HepG2 (cell line): ENCODE measurements around the gene NOP9. TPM values are rescaled to one million over a fixed set of nuclear protein-coding genes. Genes with fewer than 3 reads are reported as not detected.

ENCODE experiments used
- ATF7 ChIP-seq, 2 experiments: fragments of 450-650 bp in 1 of 2; sonication (generic) in 1 of 2; formaldehyde crosslinking in 1 of 2; IDR thresholded peaks; 2 replicates each; pipeline versions ENCODE4 v1.4.0 to v1.6.1; 2016 to 2020; ENCODE audit warnings: antibody characterized with exemption in 1 of 2, mild to moderate bottlenecking in 1 of 2, missing genetic modification reagents in 1 of 2
- KDM3A ChIP-seq: IDR thresholded peaks from 2 replicates; pipeline ENCODE4 v1.6.1; 2018; ENCODE audit warnings: low read depth, missing compliant biosample characterization
- KLF15 ChIP-seq: sonication (generic); formaldehyde crosslinking; IDR thresholded peaks from 2 replicates; pipeline ENCODE4 v1.8.1; 2023; ENCODE audit warnings: borderline replicate concordance, mild to moderate bottlenecking, inconsistent platforms, missing genetic modification reagents, mixed read lengths
- RAD51 ChIP-seq: fragments of 450-650 bp; IDR thresholded peaks from 2 replicates; pipeline ENCODE4 v1.6.1; 2016; ENCODE audit warnings: borderline replicate concordance
- RFXAP ChIP-seq: sonication (generic); formaldehyde crosslinking; IDR thresholded peaks from 2 replicates; pipeline ENCODE4 v1.4.0; 2020; ENCODE audit warnings: missing genetic modification reagents, borderline replicate concordance
- RORA ChIP-seq: sonication (generic); formaldehyde crosslinking; IDR thresholded peaks from 2 replicates; pipeline ENCODE4 v1.5.0; 2020; ENCODE audit warnings: mild to moderate bottlenecking, missing genetic modification reagents, moderate library complexity
- SOX5 ChIP-seq: IDR thresholded peaks from 2 replicates; pipeline ENCODE4 v1.6.1; 2016; ENCODE audit warnings: borderline replicate concordance
- ZFP36L1 ChIP-seq: sonication (generic); formaldehyde crosslinking; IDR thresholded peaks from 2 replicates; pipeline ENCODE4 v1.8.0; 2022; ENCODE audit warnings: mild to moderate bottlenecking, missing genetic modification reagents, moderate library complexity
- ZNF251 ChIP-seq: sonication (generic); formaldehyde crosslinking; IDR thresholded peaks from 2 replicates; pipeline ENCODE4 v1.9.0; 2021; ENCODE audit warnings: mild to moderate bottlenecking, missing genetic modification reagents
- ZNF329 ChIP-seq: sonication (generic); formaldehyde crosslinking; IDR thresholded peaks from 2 replicates; pipeline ENCODE4 v1.9.0; 2021; ENCODE audit warnings: low read depth, mild to moderate bottlenecking, missing genetic modification reagents
- ZNF335 ChIP-seq: sonication (generic); formaldehyde crosslinking; IDR thresholded peaks from 2 replicates; pipeline ENCODE4 v1.4.0; 2020; ENCODE audit warnings: missing genetic modification reagents
- ZNF468 ChIP-seq: sonication (generic); formaldehyde crosslinking; IDR thresholded peaks from 2 replicates; pipeline ENCODE4 v1.8.0; 2022; ENCODE audit warnings: mild to moderate bottlenecking, moderate library complexity, missing genetic modification reagents
- ZNF777 ChIP-seq: sonication (generic); formaldehyde crosslinking; IDR thresholded peaks from 2 replicates; pipeline ENCODE4 v1.4.0; 2020; ENCODE audit warnings: missing genetic modification reagents
- polyA plus RNA-seq, 8 experiments: library from polyadenylated mRNA; depleted of rRNA in 3 of 8; stranded (reverse) in 7 of 8; unstranded in 1 of 8; fragments of >200 nt; fragmentation: Illumina TruSeq in 4 of 8; extraction: Trizol in 4 of 8; gene quantifications; 2 replicates each; pipeline versions ENCODE4 v1.2.1 to v1.2.3, GENCODE V29; 2011 to 2016; ENCODE audit warnings: low read depth in 4 of 8, missing spikeins in 1 of 8, mixed read lengths in 1 of 8; ENCODE audit not compliant: insufficient read depth in 1 of 8
- total RNA-seq, 5 experiments: library from RNA; depleted of rRNA; stranded (reverse); fragments of >200 nt; fragmentation: Illumina TruSeq; extraction: Trizol; gene quantifications; 2 replicates each; pipeline ENCODE4 v1.2.3, GENCODE V29; 2016; ENCODE audit warnings: low read depth in 1 of 5
- TF ChIP-seq, protein P1 (sequence below): sonication (generic); formaldehyde crosslinking; IDR thresholded peaks from 2 replicates; pipeline ENCODE4 v1.5.0; 2020; ENCODE audit warnings: missing genetic modification reagents, mild to moderate bottlenecking, borderline replicate concordance
- TF ChIP-seq, protein P2 (sequence below): sonication (generic); formaldehyde crosslinking; IDR thresholded peaks from 2 replicates; pipeline ENCODE4 v1.9.0; 2021; ENCODE audit warnings: mild to moderate bottlenecking, missing genetic modification reagents
- TF ChIP-seq, protein P3 (sequence below): sonication (generic); formaldehyde crosslinking; IDR thresholded peaks from 2 replicates; pipeline ENCODE4 v1.5.0; 2020; ENCODE audit warnings: missing genetic modification reagents, mild to moderate bottlenecking, borderline replicate concordance
- TF ChIP-seq, protein P4 (sequence below): IDR thresholded peaks from 2 replicates; pipeline ENCODE4 v1.6.1; 2016; ENCODE audit warnings: low read depth
- TF ChIP-seq, protein P5 (sequence below): IDR thresholded peaks from 2 replicates; pipeline ENCODE4 v1.6.1; 2012; ENCODE audit warnings: low read depth, low read length, improper control_type of control experiment

The NOP9 gene
- total and polyA plus RNA-seq, 2 of the 13 experiments (the other 11 are each of a cell fraction or from before 2014, with no cell fraction given), result 24.5 to 61.6 TPM

DNA sequence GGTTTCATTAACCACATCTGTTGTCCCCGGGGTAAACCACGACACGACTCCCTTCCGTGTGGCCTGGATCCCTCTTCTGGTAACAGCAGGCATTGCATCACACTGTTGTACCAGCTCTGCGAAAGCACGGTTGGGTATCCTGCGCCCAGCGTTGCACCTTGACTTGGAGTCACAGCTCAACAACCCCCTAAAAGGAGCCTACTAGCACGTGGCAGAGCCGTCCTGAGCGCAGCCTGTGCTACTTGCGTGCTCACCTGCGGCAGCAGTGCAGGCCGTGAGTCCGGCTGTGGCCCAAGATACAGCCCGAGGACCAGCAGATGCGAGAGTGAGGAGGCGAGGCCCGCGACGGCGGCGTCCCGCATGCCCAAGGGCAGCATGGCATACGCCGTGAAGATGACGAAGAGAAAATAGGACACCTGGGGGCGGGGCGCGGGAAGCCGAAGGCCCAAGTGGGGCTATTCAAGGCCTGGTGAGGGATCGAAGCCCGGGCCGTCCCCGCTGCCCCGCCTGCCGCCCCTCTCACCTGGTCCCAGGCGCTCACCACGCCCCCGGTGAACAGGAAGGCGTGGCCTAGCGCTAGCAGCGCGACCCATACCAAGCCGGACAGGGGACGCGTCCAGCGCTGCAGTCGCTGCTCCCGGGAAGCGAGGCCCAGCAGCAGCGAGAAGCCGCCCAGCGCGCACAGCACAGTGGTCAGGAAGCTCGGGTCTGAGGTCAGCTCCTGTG is 32.8 kb downstream of the NOP9 start (continued):
- TF ChIP-seq, protein P1, sequence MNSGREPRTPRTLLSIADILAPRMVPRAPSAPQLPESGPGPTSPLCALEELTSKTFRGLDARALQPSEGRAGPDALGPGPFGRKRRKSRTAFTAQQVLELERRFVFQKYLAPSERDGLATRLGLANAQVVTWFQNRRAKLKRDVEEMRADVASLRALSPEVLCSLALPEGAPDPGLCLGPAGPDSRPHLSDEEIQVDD, result peak; percentile 97; the same call in 1 of the 2 replicates
- TF ChIP-seq ZFP36L1 (CRISPR knock-in tag), result no peak; the same call in 1 of the 2 replicates
- TF ChIP-seq RAD51, result no peak
- TF ChIP-seq, protein P2, sequence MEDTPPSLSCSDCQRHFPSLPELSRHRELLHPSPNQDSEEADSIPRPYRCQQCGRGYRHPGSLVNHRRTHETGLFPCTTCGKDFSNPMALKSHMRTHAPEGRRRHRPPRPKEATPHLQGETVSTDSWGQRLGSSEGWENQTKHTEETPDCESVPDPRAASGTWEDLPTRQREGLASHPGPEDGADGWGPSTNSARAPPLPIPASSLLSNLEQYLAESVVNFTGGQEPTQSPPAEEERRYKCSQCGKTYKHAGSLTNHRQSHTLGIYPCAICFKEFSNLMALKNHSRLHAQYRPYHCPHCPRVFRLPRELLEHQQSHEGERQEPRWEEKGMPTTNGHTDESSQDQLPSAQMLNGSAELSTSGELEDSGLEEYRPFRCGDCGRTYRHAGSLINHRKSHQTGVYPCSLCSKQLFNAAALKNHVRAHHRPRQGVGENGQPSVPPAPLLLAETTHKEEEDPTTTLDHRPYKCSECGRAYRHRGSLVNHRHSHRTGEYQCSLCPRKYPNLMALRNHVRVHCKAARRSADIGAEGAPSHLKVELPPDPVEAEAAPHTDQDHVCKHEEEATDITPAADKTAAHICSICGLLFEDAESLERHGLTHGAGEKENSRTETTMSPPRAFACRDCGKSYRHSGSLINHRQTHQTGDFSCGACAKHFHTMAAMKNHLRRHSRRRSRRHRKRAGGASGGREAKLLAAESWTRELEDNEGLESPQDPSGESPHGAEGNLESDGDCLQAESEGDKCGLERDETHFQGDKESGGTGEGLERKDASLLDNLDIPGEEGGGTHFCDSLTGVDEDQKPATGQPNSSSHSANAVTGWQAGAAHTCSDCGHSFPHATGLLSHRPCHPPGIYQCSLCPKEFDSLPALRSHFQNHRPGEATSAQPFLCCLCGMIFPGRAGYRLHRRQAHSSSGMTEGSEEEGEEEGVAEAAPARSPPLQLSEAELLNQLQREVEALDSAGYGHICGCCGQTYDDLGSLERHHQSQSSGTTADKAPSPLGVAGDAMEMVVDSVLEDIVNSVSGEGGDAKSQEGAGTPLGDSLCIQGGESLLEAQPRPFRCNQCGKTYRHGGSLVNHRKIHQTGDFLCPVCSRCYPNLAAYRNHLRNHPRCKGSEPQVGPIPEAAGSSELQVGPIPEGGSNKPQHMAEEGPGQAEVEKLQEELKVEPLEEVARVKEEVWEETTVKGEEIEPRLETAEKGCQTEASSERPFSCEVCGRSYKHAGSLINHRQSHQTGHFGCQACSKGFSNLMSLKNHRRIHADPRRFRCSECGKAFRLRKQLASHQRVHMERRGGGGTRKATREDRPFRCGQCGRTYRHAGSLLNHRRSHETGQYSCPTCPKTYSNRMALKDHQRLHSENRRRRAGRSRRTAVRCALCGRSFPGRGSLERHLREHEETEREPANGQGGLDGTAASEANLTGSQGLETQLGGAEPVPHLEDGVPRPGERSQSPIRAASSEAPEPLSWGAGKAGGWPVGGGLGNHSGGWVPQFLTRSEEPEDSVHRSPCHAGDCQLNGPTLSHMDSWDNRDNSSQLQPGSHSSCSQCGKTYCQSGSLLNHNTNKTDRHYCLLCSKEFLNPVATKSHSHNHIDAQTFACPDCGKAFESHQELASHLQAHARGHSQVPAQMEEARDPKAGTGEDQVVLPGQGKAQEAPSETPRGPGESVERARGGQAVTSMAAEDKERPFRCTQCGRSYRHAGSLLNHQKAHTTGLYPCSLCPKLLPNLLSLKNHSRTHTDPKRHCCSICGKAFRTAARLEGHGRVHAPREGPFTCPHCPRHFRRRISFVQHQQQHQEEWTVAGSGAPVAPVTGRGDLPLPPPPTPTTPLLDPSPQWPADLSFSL (CRISPR knock-in tag), result 0 out of 2 replicates have a peak, but pooled peaks have one; percentile 44
- peak; percentile 49; the same call in 1 of the 2 replicates for TF ChIP-seq ZNF329
- no peak; the same call in 1 of the 2 replicates for TF ChIP-seq ZNF335 (CRISPR knock-in tag)
- peak; percentile 90 for TF ChIP-seq ZNF777 (CRISPR knock-in tag)
- TF ChIP-seq, protein P3, sequence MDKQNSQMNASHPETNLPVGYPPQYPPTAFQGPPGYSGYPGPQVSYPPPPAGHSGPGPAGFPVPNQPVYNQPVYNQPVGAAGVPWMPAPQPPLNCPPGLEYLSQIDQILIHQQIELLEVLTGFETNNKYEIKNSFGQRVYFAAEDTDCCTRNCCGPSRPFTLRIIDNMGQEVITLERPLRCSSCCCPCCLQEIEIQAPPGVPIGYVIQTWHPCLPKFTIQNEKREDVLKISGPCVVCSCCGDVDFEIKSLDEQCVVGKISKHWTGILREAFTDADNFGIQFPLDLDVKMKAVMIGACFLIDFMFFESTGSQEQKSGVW (CRISPR knock-in tag), result no peak; the same call in 1 of the 2 replicates
- peak; percentile 91 for TF ChIP-seq KLF15
- TF ChIP-seq, protein P4, sequence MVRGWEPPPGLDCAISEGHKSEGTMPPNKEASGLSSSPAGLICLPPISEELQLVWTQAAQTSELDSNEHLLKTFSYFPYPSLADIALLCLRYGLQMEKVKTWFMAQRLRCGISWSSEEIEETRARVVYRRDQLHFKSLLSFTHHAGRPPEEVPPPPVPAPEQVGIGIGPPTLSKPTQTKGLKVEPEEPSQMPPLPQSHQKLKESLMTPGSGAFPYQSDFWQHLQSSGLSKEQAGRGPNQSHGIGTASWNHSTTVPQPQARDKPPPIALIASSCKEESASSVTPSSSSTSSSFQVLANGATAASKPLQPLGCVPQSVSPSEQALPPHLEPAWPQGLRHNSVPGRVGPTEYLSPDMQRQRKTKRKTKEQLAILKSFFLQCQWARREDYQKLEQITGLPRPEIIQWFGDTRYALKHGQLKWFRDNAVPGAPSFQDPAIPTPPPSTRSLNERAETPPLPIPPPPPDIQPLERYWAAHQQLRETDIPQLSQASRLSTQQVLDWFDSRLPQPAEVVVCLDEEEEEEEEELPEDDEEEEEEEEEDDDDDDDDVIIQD (CRISPR knock-in tag), result 0 out of 2 replicates have a peak, but pooled peaks have one; percentile 9
- TF ChIP-seq, protein P5, sequence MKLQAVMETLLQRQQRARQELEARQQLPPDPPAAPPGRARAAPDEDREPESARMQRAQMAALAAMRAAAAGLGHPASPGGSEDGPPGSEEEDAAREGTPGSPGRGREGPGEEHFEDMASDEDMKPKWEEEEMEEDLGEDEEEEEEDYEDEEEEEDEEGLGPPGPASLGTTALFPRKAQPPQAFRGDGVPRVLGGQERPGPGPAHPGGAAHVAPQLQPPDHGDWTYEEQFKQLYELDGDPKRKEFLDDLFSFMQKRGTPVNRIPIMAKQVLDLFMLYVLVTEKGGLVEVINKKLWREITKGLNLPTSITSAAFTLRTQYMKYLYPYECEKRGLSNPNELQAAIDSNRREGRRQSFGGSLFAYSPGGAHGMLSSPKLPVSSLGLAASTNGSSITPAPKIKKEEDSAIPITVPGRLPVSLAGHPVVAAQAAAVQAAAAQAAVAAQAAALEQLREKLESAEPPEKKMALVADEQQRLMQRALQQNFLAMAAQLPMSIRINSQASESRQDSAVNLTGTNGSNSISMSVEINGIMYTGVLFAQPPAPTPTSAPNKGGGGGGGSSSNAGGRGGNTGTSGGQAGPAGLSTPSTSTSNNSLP, result no peak
- peak; percentile 93 for TF ChIP-seq ZNF251
- TF ChIP-seq SOX5 (CRISPR knock-in tag), result peak; percentile 56
- no peak for TF ChIP-seq RORA (CRISPR knock-in tag)
- no peak for TF ChIP-seq ZNF468 (CRISPR knock-in tag)
- no peak for TF ChIP-seq RFXAP (CRISPR knock-in tag)
- TF ChIP-seq ATF7 (IDR thresholded peaks at IDR 0.05), result peak; percentile 72
- TF ChIP-seq ATF7 (CRISPR knock-in tag; IDR thresholded peaks at IDR 0.05), result peak; percentile 93
- peak; percentile 87; the same call in 1 of the 2 replicates for TF ChIP-seq KDM3A (CRISPR knock-in tag)
